LNCaP clone FGC (cell line): Measurements from ENCODE around the gene RAB44.

Experiments
- DNase-seq: peaks from one replicate; pipeline ENCODE4 v3.0.0-alpha.2; 2011; ENCODE audit warnings: low read depth
- H3K4me3 ChIP-seq: 2 replicates; pipeline ENCODE4 v1.5.1; 2011; ENCODE audit warnings: mild to moderate bottlenecking, low read depth, low read length, control low read depth
- TF ChIP-seq, protein P1 (sequence below): IDR thresholded peaks from 2 replicates; pipeline ENCODE4 v1.5.1; 2012; ENCODE audit warnings: mild to moderate bottlenecking; ENCODE audit not compliant: control insufficient read depth, insufficient read depth; ENCODE audit errors: extremely low read depth

Gene RAB44

DNA sequence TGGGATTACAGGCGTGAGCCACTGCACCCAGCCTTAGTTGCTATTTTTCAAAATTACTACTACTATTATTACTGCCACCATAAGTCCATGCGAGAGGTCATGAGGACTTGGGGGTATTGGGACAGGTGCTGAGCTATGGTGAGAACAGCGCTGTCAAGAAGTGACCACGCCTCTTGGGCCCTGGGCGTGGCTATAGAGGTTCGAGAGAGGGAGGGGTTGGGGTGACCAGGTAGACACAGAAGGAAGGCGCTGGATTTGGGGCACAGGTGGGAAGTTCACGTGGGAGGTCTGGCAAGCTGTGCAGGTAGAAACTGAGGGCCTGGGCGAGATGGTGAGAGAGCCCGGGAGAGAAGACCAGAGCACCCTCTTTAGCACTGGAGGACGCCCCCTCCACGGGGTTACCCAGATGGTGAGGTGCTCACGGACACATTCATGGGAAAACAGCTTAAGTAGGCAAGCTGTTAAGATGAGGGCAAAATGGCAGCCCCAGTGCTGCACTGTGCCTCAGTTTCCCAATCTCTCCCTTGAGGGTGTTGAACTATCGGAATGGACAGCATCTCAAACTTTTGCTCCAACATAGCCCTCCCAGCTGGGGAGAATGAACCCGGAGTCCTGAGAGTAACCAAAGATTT lies 61.0 kb downstream of the RAB44 start:
- H3K4me3 ChIP-seq: no peak overlapping the region
- TF ChIP-seq, protein P1, sequence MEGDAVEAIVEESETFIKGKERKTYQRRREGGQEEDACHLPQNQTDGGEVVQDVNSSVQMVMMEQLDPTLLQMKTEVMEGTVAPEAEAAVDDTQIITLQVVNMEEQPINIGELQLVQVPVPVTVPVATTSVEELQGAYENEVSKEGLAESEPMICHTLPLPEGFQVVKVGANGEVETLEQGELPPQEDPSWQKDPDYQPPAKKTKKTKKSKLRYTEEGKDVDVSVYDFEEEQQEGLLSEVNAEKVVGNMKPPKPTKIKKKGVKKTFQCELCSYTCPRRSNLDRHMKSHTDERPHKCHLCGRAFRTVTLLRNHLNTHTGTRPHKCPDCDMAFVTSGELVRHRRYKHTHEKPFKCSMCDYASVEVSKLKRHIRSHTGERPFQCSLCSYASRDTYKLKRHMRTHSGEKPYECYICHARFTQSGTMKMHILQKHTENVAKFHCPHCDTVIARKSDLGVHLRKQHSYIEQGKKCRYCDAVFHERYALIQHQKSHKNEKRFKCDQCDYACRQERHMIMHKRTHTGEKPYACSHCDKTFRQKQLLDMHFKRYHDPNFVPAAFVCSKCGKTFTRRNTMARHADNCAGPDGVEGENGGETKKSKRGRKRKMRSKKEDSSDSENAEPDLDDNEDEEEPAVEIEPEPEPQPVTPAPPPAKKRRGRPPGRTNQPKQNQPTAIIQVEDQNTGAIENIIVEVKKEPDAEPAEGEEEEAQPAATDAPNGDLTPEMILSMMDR: no peak
- DNase-seq: no peak

DNA sequence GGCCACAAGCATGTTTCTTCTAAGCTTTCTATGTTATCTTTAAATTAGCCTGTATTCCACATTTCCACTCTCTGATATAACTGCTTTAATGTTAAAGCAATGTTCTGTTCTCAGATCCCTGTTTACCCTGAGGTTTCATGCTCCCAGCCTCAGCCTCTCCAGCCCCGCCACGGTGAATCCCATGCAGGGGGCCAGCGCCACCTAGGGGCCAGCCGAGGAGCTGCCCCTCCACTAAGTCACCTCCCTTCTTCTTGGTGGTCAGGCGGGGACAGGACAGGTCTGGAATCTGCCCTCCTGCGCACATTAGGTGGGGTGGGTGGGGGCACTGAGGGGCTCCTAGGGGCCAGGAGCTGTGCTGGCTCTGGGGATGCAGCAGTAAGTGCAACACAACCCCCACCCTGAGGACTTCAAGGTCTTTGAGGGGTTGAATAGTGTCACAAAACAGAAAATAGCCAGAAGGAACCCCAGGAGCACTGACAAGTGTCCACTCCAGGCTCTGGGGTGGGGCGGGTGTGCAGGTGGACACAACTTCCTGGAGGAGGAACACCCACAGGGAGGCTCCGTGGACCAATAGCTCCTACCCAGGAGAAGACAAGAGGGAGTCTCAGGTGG lies 61.6 kb downstream of the RAB44 start:
- TF ChIP-seq, protein P1: peak; percentile 98
- H3K4me3 ChIP-seq: no peak overlapping the region
- DNase-seq: no peak

DNA sequence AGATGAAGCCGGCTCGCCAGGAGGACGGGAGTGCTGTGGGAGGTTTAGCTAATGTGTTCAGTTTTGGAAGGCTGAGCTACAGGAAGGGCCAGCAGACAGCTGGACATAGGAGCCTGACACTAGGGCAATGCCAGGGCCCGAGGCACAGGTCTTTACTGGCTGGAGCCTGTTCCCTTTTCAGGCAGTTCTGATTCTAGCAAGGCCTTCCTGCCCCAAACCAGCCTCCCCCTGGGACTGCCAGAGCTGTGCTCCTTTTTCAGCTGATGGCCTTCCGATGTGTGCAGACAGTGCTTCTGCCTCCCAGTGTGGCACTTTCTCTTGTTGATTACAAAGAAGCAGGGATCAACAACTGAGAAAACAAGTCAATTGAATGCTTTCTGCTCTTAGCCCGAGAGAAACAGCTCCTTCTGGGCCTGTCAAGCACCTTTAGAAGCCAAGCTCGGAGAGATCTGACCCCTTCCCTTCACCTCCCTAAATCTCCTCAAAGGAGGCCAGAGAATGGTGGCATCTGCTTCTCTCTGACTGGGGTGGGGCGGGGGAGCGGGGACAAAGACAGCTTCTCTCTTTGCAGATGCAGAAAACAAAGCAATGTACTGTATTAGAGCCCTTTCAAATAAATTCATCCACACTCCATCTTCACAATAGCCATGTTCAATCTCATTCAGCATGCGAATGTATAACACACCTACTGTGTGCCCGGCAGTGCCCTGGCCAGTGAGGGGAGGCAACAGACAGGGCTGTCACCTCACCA lies 63.2 kb downstream of the RAB44 start:
- DNase-seq: no peak
- H3K4me3 ChIP-seq: no peak overlapping the region
- TF ChIP-seq, protein P1: no peak

DNA sequence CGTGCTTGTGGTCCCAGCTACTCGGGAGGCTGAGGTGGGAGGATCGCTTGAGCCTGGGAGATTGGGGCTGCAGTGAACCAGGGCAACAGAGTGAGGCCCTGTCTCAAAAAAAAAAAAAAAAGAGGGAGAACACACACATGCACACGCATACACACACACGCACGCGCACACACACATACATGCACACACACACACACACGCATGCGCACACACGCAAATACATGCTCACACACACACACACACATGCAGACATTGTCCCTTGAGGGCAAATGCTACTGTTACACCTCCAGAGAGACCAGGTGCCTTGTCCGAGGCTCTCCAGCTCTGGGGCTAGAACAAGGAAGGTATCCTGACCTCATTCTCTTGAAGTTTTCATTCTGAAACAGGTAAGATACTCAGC lies 64.5 kb downstream of the RAB44 start:
- DNase-seq: no peak
- H3K4me3 ChIP-seq: no peak overlapping the region
- TF ChIP-seq, protein P1: no peak

DNA sequence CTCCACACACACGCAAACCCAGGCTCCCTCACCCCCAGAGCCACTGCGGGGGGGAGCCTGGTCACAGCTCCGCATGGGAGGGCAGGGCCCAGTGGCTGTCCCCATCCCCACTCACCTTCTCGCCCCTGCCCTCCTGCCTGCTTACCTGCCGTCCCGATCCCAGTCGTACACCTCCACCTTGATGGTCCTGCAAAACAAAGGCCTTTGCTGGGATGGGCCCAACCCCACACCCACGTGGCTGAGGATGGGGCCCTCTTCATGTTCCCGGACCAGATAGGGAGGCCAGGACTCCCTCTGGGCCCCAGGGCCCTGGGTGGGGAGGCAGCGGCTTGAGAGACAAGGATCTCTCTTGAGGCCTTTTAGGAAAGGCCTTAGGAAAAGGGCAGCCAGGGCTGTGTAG lies 67.6 kb downstream of the RAB44 start:
- H3K4me3 ChIP-seq: no peak overlapping the region
- TF ChIP-seq, protein P1: no peak
- no peak for DNase-seq

DNA sequence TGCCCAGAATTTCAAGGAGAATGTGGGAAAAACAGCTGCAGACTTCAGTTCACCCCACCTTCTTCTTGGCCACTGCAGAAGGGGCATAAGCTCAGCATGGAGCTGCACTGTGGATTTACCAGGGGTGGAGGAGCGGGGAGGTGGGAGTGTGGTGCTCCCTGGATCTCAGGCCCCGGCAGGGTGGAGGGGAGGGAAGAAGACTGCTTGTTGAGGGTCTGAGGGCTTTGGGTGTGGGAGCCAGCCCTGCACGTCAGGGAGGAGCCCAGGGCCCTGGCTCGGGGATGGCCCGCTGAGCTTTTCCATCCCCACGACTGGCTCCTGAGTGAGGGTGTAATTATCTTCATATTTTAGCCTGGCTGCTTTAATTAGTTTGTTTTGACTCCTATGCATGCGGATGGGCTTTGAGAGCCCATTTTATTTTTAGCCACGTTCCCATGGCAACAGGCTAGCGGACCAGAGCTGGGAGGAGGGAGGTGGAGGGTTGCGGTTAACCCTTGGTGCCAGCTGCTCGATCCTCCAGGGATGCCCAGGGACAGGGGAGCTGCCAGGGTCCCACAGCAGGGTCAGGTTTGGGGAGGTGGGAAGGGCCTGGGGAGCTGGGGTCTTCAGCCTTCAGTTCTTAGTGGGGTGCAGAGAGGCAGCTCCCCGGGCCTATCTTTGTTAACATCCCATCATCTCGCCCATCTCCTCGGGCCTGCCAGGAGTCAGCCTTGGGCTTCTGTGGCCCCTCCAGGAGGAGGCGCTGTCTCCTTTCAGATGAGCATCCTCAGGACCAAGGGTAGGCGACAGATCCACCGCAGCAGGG lies 68.2 kb downstream of the RAB44 start:
- H3K4me3 ChIP-seq: no peak overlapping the region
- DNase-seq: peak; percentile 36

More for the DNA sequence above, 68.2 kb downstream of the RAB44 start:
- TF ChIP-seq, protein P1: peak; percentile 86
